H1 (cell line): Measurements from ENCODE around the gene ARHGAP26. TPM values are rescaled to one million over a fixed set of nuclear protein-coding genes. Genes with fewer than 3 reads are reported as not detected.

Experiments
- HDAC2 ChIP-seq, 2 experiments: fragments of 300-600 bp in 1 of 2; sonication (generic) in 1 of 2; IDR thresholded peaks; 2 replicates each; pipeline ENCODE4 v1.6.1; 2011 to 2012; ENCODE audit warnings: low read depth in 2 of 2, low read length in 2 of 2, mild to moderate bottlenecking in 2 of 2, moderate library complexity in 2 of 2, borderline replicate concordance in 1 of 2, inconsistent platforms in 1 of 2
- POU5F1 ChIP-seq: IDR thresholded peaks from 2 replicates; pipeline ENCODE4 v1.6.1; 2011; ENCODE audit warnings: low read depth, mild to moderate bottlenecking, low read length, moderate library complexity
- TEAD4 ChIP-seq: IDR thresholded peaks from 2 replicates; pipeline ENCODE4 v1.6.1; 2012; ENCODE audit warnings: low read depth, low read length, inconsistent platforms, mixed read lengths
- polyA plus RNA-seq, 7 experiments: library from polyadenylated mRNA; depleted of rRNA in 3 of 7; stranded (reverse) in 5 of 7; unstranded in 2 of 7; fragments of >200 nt in 5 of 7; fragments of 200-250 nt in 2 of 7; gene quantifications; 1 replicate in 5 of 7; 2 replicates in 1 of 7; 4 replicates in 1 of 7; pipeline versions ENCODE4 v1.2.1 to v1.2.3, GENCODE V29; 2011 to 2013; ENCODE audit warnings: missing spikeins in 2 of 7, mixed read lengths in 2 of 7
- total RNA-seq: library from RNA; stranded (reverse); fragmentation: NEBNext Ultra II Directional; extraction: Animal tissue kit (Norgen Biotek cat#: 25700); gene quantifications from 2 replicates; pipeline ENCODE4 v1.2.1, GENCODE V29; 2021

The ARHGAP26 gene
- total and polyA plus RNA-seq, 2 of the 8 experiments (the other 6 are each of a cell fraction or from before 2014, with no cell fraction given), result 7.1 to 24.8 TPM

- TF ChIP-seq HDAC2 (IDR thresholded peaks at IDR 0.05; ENCODE audit: borderline replicate concordance in 1 of 2, low read depth in 2 of 2, low read length in 2 of 2) (no peak), TEAD4 (no peak), POU5F1 (no peak)
- TF ChIP-seq, all 59 proteins: peak for 0
These were observed 349.7 kb downstream of the ARHGAP26 start (continued) for GRCh38 chr5:143119881-143120341.
